Hepatic stellate cell (primary cell): ENCODE measurements around the gene SMIM45.
A peak's percentile ranks its signal among the peaks of the same experiment; 100 is the strongest.

Experiments used
- DNase-seq: peaks from one replicate; pipeline ENCODE4 v3.0.0; 2011; ENCODE audit warnings: low spot score

Gene SMIM45

GRCh38 chr22:41915786-41916493 lies 36.0 kb upstream of the SMIM45 start:
- no peak for DNase-seq

DNA sequence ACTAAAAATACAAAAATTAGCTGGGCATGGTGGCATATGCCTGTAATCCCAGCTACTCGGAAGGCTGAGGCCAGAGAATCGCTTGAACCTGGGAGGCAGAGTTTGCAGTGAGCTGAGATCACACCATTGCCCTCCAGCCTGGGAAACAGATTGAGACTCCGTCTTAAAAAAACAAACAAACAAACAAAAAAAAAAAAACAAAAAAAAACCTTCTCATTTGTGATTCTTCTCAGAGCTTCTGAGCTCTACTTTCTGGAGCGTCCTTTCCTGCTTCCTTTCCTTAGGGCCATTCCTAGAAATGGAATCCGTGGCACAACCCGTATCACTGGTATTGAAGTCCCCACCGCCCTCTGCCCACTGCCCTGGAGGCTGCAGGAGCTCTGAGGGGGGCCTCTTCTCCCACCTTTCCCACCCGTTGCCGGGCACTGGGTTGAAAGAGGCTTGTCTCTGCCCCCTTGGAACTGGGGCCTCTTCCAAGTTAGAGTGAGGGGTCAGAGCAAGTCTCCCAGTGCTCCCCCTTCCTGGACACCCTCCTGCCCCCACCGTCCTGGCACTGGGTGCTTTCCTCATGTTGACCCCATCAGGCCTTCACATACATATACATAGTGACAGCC lies 35.1 kb upstream of the SMIM45 start:
- DNase-seq, result no peak

- no peak for DNase-seq
Observed at GRCh38 chr22:41917375-41917902, 34.5 kb upstream of the SMIM45 start.

- DNase-seq, result peak; percentile 75
Observed at GRCh38 chr22:41917903-41918791, 33.8 kb upstream of the SMIM45 start.

DNA sequence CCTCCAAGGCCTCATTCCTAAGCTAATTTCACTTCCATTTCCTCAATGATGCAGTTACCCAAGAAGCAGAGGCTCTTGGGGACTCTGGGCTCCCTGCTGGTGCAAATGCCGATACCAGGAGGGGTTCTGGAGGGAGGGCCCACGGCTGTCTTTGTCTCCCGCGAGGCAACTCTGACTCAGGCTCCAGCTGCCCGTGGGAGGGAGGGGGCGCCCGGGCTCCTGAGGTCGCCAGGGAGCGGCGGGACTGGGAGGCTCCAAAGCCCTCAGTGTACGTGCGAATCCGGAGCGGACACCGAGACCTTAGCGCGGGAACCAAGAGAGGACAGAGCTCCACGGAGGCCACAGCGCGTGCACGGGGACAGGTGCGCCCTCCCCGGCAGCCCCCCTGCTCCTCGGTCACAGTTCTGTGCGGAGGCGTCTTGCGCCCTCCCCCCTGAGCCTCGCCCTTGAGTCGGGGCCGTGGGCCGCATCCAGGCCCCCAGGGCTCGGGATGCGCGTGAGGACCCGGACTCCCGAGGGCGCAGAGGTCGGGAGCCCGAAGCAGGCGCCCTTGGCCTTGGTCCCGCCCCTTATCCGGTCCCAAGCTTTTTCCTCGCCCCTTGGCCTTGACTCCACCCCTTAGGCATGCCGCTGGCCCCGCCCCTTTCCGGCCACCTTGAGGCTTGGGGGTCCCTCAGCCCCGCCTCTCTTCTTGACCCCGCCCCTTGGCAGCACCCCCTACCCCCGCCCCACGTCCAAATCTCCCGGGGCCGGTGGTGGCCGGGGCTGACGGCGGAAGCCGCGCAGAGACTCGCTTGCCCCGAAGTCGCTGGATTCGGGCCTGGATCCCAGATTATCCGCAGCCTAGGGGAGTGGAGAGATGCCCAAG lies 32.4 kb upstream of the SMIM45 start:
- DNase-seq, result peak; percentile 61

- DNase-seq, result no peak
Observed at GRCh38 chr22:41920271-41920976, 31.5 kb upstream of the SMIM45 start.

DNA sequence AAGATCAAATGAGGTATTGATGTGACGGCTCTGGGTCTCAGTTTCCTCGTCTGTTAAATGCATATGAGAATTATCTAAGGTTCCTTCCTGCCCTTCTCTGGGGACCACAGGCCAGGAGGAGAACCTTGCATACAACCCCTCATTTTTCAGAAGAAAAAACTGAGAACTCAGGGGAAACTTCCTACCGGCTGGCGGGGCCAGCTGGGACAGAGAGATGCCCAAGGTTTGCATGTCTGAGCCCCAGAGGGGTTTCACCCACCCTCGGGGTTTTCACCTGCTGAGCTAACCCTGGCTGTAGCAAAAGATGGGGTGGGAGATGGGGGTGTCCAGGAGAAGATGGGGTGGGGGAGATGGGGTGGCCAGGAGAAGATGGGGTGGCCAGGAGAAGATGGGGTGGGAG lies 29.6 kb upstream of the SMIM45 start:
- DNase-seq, result no peak

- no peak for DNase-seq
Observed at GRCh38 chr22:41922940-41923594, 28.9 kb upstream of the SMIM45 start.

DNA sequence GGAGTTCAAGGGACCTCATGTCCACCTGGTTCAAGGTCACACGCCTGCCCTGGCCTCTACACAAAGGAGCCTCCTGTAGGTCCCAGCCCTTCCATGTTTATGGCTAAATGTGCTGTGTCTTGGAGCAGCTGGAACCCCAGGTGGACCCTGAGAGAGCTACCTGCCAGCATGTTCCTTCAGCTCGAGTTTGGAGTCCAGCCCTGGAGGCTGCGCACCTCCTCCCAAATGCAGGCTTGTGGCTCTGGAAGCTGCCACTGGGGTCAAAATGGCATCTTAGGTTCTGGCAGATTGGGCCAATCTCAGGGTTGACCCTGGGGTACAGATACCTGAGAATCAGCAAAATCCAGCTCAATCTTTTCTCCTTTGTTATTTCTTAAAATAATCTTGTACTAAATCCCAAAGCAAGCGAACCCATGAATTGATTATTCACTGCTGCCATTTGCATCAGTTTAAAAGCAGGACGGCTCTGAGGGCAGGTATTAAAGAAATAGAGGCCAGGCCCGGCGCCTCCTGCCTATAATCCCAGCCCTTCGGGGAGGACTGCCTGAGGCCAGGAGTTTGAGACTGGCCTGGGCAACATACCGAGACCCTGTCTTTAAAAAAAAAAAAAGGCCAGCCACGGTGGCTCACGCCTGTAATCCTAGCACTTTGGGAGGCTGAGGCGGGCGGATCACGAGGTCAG lies 28.2 kb upstream of the SMIM45 start:
- no peak for DNase-seq

GRCh38 chr22:41925783-41926460 lies 26.0 kb upstream of the SMIM45 start:
- no peak for DNase-seq

DNA sequence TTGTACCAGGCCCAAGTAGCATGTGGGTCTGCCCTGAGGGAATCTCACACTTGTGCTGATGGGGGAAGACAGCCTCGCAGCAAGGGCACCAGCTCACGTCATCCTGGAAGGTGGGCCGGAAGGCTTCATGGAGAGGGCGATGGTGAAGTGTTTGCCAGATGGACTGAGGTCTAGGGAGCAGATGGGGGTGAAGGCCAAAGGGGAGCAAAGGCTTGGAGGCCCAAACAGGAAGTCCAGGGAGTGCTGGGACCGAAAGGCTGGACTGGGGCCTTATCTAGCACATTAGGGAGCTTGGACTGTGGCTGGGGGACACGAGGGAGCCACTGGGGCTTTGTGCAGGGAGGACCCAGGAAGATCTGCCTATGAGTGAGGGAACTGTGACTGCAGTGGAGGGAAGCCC lies 24.1 kb upstream of the SMIM45 start:
- no peak for DNase-seq

GRCh38 chr22:41928593-41929417 lies 23.1 kb upstream of the SMIM45 start:
- no peak for DNase-seq

- DNase-seq, result no peak
Observed at GRCh38 chr22:41929418-41929810, 22.5 kb upstream of the SMIM45 start.

GRCh38 chr22:41931701-41932269 lies 20.2 kb upstream of the SMIM45 start:
- no peak for DNase-seq

GRCh38 chr22:41932353-41932752 lies 19.6 kb upstream of the SMIM45 start:
- DNase-seq, result no peak

- no peak for DNase-seq
Observed at GRCh38 chr22:41933411-41934177, 18.4 kb upstream of the SMIM45 start.

DNA sequence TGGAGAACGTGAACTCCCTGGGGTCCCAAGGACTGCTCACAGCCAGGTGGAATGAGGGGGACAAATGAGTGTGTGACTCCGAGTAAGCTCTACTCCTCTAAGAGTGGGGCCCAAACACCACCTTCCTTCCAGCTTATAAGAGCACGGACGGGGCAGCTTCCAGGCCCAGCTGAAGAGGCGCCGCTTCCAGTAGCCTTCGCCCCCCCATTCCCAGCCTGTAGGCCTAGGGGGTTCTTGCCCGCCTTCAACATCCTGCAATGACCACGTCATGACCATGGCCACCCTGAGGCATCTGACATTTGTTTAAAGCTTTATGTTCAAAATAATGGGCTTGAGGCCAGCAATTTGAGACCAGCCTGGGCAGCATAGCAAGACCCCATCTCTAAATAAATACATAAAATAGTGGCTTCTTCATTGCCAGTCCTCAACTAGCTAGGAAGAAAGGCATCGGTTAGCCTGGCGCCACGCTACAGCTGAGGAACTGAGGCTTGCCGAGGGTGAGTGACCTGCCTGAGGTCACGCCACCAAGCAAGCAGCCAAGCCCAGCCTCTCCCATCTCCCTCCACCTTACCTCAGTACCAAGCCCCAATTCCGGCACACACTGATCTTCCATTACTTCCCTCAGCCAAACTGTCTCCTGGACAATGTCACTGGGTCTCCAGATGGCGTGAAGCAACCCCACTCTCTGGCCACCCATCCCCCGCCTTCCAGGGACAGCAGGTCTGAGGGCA lies 17.5 kb upstream of the SMIM45 start:
- no peak for DNase-seq
